Skin epidermis (tissue), 12 donors: ENCODE results near the gene DOCK2.
"Not testable (repeated sequence)": the region's sequence is repeated elsewhere in the genome, so short reads cannot be mapped to it uniquely, and the experiment has no call there.

Experiments
- H3K27ac ChIP-seq, 21 experiments: fragments of 200-600 bp; sonication (generic) in 11 of 21; one replicate each; pipeline ENCODE4 v1.5.0; 2020; ENCODE audit warnings: mild to moderate bottlenecking in 3 of 21, inconsistent platforms in 2 of 21, moderate library complexity in 2 of 21
- H3K4me3 ChIP-seq, 7 experiments: fragments of 200-600 bp; sonication (generic) in 2 of 7; one replicate each; pipeline ENCODE4 v1.5.0; 2020; ENCODE audit warnings: inconsistent platforms in 2 of 7, mild to moderate bottlenecking in 2 of 7, moderate library complexity in 1 of 7

DOCK2 gene

DNA sequence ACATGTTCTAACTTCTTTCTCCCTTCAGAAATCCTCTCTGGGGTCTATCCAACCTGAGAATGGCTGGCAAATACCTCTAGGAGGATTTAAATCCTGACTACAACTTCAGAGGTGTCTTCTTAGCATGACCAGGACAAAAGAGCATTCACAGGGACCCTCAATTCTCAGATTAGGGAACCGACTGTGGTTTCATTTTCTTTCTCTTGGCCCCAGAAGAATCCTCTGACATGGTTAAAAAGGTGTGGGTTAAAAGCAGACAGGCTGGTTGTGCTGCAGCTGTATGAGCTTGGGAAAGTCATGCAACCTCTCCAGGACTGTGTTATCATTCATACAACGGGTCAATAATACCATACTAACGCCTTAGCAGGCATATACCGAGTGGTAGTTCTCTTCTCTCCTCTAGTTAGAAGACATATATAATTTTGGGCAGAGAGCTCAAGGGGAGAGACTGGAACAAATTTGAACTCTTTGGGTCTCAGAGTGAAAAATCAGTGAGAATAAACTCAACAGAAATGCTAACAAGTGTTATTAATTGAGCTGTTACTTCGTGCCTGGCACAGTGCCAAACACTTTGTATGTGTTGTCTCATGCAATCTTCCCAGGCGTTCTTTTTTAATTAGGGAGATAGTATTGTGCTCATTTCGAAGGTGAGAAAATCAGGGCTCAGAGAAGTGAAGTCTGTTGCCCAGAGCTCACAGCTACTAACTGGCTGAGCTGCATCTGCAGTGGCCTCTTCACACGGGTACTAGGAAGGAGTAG lies 308.0 kb downstream of the DOCK2 start:
- peak overlapping the region in 11 of 21 experiments; percentile 4 to 82 (median 28) for H3K27ac ChIP-seq
- H3K4me3 ChIP-seq, result no peak overlapping the region

DNA sequence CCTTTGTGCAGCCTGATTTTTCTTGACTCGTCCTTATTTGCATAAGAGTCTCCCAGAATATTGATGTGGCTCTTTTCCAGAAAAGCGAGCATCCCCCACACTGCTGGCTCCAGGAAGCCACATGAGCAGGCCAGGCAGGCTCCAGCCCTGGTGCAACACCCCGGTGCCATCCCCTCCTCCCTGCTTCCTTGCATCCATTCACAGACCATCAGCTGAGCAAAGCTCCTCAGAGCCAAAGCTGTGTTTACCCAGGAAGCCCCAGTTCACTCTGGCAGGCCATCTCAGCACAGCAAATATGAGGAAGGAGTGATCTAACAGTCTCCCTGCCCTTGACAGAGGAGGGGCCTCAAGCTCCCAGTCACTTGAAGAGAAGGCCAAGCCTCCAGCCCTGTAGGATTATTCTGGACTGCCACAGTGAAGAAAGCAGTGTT lies 308.8 kb downstream of the DOCK2 start:
- H3K4me3 ChIP-seq, result no peak overlapping the region
- peak overlapping the region in 17 of 21 experiments; percentile 18 to 82 (median 50) for H3K27ac ChIP-seq

DNA sequence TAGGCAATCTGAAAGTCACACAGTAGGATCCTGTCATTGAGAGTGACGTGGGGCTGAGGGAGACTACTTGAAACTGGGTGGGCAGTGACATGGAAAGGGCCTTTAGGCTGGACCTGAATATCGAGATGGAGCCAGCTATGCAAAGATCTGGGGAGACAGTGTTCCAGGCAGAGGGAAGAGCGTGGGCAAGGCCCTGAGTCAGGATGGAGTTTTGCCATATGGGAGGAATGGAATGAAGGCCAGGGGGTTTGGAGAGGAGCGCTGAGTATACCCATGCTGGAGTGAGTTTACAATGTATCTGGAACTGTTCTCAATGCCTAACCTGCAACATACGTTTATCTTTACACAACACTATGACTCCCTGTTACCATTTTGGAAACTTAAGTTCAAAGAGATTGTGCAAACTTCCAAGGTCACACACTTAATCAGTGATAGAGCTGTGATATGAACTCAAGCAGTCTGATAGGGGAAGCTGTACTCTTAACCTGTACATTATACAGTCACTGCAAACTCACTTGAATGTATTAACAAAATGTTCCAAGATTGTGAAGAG lies 309.7 kb downstream of the DOCK2 start:
- H3K27ac ChIP-seq, result peak overlapping the region in 11 of 21 experiments; percentile 18 to 66 (median 54)
- H3K4me3 ChIP-seq, result no peak overlapping the region

DNA sequence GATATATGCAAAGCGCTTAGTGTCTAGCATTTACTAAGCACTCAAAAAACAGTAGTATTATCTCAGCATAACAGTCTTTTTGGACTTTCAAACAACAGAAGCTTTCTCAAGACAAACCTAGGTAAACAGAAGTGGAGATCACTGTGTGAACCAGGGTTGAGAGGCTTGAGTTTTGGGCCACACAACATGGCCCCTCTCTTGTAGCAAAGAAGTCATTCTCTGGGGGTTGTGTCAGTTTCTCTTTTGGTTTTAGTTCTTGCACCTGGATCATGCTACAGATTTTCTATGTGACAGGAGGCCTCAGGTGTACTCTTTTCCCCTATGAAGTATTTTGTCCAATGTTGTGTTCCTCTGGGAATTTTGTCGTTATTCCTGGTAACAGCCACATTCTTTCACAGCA lies 313.3 kb downstream of the DOCK2 start:
- Histone ChIP-seq H3K4me3 (no peak overlapping the region), H3K27ac (no peak overlapping the region)

DNA sequence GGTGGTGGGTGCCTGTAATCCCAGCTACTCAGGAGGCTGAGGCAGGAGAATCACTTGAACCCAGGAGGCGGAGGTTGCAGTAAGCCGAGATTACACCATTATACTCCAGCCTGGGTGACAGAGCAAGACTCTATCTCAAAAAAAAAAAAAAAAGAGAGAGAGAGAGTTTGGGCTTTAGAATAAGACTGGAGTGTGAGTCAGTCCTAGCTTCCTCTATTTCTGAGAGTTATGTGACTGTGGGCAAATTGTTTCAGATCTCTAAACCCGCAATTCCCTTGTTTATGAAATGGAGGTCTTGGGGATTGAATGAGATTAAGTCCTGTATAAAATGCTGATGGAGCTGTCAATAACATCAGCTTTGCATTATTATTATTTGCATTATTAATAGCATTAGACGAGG lies 316.1 kb downstream of the DOCK2 start:
- not testable (repeated sequence) for H3K27ac ChIP-seq, H3K4me3 ChIP-seq

DNA sequence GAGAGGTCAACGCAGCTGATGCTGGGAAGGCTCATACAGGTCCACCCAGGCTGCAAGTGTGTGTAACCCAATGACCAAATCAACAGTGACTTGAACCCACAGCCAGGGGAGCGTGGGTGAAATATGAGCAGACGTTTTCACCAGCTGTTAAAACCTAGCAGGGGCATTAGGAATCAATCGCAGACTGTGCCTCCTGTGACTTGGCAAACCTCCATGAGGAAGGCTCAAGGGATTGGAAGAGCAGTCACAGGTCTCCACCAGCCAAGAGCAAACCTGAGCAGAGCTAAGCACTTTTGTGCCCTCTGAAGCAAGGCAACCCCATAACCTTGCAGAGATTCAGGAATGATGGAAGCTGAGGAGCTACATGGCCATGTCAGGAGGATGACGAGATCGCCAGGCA lies 317.7 kb downstream of the DOCK2 start:
- no peak overlapping the region for H3K27ac ChIP-seq
- H3K4me3 ChIP-seq, result no peak overlapping the region

DNA sequence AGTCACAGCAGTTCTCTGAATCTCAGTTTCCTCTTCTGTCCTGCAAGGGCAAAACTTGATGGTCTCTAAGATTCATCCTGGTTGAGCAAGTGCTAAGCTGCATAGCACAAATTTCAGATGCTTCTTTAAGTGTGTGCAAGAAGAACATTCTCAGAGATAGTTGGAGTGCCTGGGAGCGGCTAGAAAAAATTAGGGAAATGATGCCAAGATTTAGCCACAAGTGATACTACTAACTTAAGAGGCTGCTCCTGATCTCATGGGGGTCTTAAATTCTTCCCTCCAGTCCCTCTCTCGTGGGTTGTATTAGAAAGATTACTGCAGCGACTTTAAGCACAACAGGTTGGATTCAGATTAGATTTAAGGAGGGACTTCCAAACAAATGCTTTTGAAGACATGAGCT lies 319.1 kb downstream of the DOCK2 start:
- Histone ChIP-seq H3K4me3 (no peak overlapping the region), H3K27ac (no peak overlapping the region)

DNA sequence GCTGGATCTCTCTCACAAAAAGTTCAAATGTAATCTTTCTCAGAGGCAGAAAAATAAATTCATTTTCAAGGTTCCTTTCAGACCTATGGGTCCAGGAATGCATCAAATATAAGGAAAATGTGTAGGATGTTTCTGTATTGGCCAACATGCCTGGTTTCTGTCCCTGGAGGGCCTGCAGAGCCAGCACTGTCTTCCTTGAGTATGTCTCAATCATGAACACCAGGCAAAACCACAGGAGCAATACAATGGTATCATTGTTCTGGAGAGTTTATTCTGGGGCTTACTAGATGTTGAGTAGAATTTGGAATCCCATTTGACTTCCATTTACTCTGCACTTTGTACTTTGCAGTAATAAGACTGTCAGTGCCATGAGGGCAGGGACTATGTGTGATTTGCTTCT lies 319.7 kb downstream of the DOCK2 start:
- Histone ChIP-seq H3K4me3 (no peak overlapping the region), H3K27ac (no peak overlapping the region)

DNA sequence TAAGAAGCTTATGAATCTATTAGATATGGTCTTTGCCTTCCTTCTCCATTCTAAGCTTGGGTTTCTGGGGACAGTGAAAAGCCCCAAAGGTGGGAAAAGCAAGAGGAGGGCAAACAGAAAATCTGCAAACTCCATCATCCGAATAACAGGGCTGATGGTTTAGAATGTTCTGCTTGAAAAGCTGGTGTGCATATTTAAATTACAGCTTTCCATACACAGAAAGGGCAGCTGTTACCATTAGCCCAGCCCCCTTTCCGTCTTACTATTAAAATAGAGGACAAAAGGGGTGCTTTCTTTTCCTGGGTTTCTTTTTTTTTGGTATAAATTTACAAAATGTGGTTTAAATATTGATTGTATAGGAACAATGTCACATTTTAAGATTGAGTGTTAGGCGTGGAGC lies 321.2 kb downstream of the DOCK2 start:
- no peak overlapping the region for H3K27ac ChIP-seq
- H3K4me3 ChIP-seq, result no peak overlapping the region

DNA sequence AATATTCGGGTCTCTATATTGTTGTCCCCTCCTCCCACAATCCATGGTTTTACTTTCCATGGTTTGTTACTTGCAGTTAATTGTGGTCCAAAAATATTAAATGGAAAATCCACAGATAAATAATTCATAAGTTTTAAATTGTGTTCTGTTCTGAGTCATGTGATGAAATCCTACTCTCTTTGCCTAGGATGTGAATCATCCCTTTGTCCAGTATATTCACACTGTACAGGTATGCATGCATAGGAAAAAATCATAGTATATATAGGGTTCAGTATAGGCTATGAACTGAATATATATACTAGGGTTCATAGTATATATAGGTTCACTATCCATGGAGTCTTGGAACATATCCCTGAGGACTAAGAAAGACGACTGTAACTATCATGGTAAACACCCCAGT lies 323.6 kb downstream of the DOCK2 start:
- H3K27ac ChIP-seq, result no peak overlapping the region

DNA sequence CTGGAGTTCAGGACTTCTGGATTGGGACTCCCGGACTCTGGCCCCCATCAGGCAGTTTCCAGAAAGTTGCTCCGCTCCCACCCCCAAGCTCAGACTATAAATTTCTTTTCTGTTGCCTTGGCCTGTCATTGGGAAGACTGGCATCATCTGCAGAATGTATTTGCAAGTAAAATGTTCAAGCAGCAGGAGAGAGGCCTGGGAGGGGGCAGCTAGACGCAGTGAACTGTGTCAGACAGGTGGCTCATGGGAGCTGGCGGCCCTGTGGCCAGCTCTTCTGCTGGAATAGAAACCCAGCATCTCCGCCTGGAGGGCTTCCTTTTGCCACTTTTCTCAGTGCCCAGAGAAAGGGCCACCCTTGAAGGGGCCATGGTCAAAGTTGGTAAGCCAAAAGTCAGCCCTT lies 327.2 kb downstream of the DOCK2 start:
- H3K4me3 ChIP-seq, result no peak overlapping the region
- no peak overlapping the region for H3K27ac ChIP-seq

More for the DNA sequence above, 323.6 kb downstream of the DOCK2 start:
- no peak overlapping the region for H3K4me3 ChIP-seq

DNA sequence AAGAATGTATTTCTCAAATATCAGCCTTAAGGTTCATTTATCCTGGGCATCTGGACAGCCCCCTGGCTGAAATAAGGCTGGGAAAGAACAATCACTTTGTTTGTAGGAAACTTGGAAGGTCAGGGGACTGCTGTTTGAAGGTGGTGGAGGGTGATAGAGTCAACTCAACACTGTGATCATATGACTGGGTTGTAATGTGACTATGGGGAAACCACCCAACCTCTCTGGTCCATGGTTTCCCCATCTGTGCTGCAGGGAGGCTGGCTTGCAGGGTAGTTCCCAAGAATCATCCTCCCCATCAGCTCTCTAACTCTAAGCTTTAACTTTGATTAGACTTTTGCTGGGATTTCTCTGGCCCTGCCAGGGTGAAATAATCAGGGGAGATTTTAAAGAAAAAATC lies 333.3 kb downstream of the DOCK2 start:
- Histone ChIP-seq H3K27ac (peak overlapping the region in 1 of 21 experiments; percentile 45), H3K4me3 (no peak overlapping the region)

DNA sequence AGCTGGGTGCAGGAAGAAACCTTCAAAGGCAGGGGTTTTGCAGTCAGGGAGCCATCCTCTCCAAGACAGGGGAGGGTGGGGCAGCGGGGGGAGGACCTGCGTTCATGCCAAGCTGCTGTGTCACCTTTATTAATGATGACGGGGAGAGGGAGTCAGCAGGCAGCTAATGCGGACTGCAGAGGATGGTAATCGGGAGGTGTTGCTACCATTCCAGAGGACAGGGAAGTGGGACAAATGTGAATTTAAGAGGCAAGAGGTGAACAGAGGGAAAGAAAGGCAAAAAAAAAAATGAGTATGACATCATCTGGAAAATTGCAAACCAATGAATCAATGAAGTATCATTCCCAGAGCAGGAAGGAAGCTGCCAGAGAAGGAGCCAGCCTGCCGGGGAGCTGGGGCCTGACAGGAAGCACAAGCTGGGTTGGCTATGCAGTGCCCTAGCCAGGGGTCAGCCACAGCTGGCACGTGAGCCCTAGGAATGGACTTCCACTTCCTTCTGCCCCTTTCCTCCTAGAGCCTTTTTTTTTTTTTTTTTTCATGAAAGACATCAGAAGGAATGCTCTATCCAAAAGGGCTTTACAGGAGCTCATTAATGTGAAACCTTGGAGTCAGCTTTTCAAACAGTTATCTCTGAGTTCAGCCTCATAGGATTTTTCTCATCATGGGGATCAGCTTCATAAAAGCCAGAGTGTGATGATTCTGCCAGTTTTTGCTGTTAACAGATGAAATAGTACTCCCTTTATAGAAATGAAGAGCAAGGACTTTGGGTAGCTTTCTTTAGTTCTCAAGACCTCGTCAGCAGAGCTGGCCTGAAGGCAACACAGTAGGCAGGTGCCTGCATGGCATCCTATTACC lies 334.1 kb downstream of the DOCK2 start:
- peak overlapping the region in 3 of 21 experiments; percentile 33 to 52 (median 48) for H3K27ac ChIP-seq
- no peak overlapping the region for H3K4me3 ChIP-seq

DNA sequence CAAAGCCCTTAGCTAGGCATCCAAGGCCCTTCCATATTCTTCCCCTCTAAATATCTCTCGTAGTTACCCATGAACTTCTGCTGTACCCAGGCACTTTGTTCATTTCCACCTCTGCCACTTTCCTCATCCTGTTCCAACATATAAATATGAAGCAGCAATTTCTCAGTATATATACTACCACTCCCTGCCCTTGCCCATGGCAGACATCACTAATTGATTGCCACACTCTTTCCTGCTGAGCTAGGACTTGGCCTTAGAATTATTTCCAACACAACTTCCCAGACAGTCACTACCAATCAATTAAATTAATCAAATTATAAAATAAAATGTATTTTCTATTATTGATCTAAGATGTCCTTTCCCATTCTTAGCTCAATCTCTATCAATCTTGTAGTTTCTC lies 334.7 kb downstream of the DOCK2 start:
- Histone ChIP-seq H3K27ac (peak overlapping the region in 3 of 21 experiments; percentile 33 to 52 (median 48)), H3K4me3 (no peak overlapping the region)

DNA sequence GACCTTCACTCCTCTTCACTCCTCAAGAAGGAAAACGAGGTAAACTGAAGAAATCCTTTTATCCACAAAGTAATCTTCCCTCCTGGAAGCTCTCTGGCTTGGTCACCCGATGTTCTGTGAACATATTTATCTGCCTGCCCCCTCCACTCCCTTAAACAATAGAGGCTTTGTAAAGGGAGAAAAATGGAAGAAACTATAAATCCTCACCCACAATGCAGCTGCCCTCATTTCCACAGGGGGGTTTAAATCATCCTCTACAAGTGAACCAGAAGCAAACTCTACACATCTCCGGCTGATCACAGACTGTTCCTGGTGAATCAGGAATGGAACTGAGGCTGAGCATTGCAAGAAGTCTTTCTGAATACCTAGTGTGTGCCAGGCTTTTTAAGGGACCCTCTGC lies 336.0 kb downstream of the DOCK2 start:
- Histone ChIP-seq H3K27ac (no peak overlapping the region), H3K4me3 (no peak overlapping the region)

DNA sequence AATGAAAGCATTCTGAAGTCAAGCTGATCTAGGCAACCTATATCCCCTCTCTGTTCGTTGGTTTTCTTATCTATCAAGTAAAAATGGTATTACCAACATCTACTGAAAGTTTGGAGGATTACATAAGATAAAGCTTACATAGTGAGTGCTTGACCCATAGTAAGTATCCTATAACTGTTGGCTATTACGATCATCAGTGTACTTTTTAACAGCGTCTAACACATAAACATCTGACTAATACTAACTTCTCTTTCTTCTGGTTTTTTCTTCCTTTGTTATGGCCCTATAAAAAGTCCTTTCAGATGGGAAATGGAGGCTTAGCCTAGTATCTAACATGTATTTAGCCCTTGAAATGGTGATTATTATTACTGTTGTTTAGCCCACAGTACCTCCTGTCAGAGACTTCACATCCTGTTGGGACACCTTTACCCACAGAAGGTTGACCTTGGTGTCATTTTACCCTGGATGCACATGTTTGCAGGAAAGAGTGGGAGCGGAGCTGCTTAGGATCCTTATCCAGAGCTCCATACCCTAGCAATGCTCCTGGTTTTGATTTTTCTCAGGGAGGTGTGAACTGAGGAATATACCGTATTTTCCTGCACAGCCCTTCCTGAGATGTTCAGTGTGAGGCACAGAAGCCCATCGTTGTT lies 337.2 kb downstream of the DOCK2 start:
- Histone ChIP-seq H3K27ac (no peak overlapping the region), H3K4me3 (no peak overlapping the region)

DNA sequence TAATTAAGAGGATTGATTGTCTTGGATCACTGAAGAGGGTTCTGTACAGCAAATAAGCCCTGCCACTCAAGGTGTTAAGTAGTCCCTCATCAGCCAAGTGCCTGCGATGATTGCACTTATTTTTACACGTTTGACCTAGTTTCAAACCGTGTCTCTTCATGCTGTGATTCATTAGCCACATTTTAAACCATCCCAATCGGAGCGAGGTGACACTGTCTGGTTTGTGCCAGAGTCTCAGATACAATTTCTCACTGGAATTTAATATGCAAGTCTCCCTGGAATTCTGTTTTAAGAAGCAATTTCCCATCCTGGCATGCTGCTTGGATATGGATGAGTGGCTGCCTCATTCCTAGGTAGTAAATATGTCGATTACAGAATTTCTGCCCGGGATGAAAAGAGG lies 341.6 kb downstream of the DOCK2 start:
- Histone ChIP-seq H3K27ac (no peak overlapping the region), H3K4me3 (no peak overlapping the region)

DNA sequence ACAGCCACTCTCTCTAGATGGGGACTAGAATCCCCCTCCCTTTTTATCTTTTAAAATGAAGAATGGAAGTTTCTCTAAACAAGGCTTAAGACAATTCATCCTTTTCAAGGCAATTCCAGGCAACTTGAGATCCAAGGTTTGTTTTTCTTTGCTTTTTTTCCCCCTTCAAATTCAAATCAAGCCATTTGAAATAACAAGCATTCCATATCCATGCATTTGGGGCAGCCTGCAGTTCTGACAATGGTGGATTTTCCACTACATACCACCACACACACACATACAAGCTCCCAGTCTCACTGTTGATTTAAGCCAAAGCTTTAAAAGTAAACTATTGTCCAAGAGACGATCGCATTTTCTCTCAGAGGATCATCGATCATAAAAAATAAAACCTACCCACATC lies 342.8 kb downstream of the DOCK2 start:
- peak overlapping the region in 3 of 7 experiments; percentile 0 to 11 (median 2) for H3K4me3 ChIP-seq
- H3K27ac ChIP-seq, result peak overlapping the region in 1 of 21 experiments; percentile 1

DNA sequence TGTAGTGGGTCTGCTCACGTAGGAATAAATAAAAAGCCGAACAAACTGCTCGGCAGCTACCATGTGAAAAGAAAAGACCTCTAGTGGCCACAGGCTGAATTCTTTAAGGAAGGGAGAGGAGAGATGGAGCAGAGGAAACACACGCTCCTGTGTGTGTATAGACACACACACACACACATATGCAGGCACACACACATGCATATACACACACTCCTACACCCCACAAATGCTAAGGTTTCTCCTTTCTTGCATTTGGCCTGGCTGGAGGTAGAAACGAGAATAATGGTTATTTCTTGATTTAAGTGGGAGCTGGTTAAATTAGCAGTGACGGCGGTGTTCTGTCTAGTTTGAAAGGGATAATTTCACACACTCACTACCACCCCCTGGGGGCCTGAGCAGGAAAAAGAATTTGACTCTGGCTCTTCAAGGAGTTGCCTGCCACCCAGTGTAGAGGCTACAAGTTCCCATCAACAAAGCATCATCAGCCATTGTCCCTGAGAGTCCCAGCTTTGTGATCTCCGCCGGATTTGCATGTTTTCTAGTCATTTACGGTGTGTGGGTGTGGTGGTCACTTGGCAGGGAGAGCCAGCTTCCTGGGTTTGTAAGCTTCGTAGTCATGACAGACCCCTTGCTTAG lies 343.5 kb downstream of the DOCK2 start, which contains the start of gene INSYN2B:
Gene INSYN2B, minus strand, starts transcription at position 78 of the 636 bp plus-strand sequence. CDS start 96,597 bp downstream, outside the sequence.
- Histone ChIP-seq H3K27ac (peak within 1 kb of the TSS in 1 of 21 experiments; percentile 1), H3K4me3 (peak within 1 kb of the TSS in 3 of 7 experiments; percentile 0 to 11 (median 2))
